Spinal cord (tissue), 10 donors: ENCODE results near the gene PSMD1. TPM values are rescaled to one million over a fixed set of nuclear protein-coding genes. Genes with fewer than 3 reads are reported as not detected.

ENCODE experiments used
- DNase-seq, 6 donors: peaks; one replicate each; pipeline versions ENCODE4 v3.0.0 to v3.0.0-alpha.2; 2013 to 2015; ENCODE audit warnings: low spot score in 6 of 6, low read depth in 4 of 6
- H3K27ac ChIP-seq: one replicate; pipeline ENCODE4 v1.5.1; 2013; ENCODE audit warnings: low read depth, low read length, control low read depth
- H3K27me3 ChIP-seq: one replicate; pipeline ENCODE4 v1.6.1; 2013; ENCODE audit warnings: low read length; ENCODE audit not compliant: control insufficient read depth, insufficient read depth
- H3K36me3 ChIP-seq: one replicate; pipeline ENCODE4 v1.6.1; 2013; ENCODE audit warnings: low read length; ENCODE audit not compliant: control insufficient read depth, insufficient read depth
- H3K4me1 ChIP-seq: one replicate; pipeline ENCODE4 v1.6.1; 2013; ENCODE audit warnings: low read length; ENCODE audit not compliant: control insufficient read depth, insufficient read depth
- H3K4me3 ChIP-seq: one replicate; pipeline ENCODE4 v1.5.1; 2013; ENCODE audit warnings: low read depth, low read length, control low read depth
- H3K9me3 ChIP-seq: one replicate; pipeline ENCODE4 v1.6.1; 2013; ENCODE audit warnings: low read length; ENCODE audit not compliant: control insufficient read depth, insufficient read depth
- WGBS: methylation state at CpG from one replicate; pipeline ENCODE4 v1.1.5; 2013; ENCODE audit warnings: missing lambda C conversion rate; ENCODE audit not compliant: insufficient coverage; 5-methylcytosine and 5-hydroxymethylcytosine counted together
- polyA plus RNA-seq, 2 donors: library from polyadenylated mRNA; unstranded; fragments of 120-200 nt; gene quantifications; one replicate each; pipeline ENCODE4 v1.2.1, GENCODE V29; 2013; ENCODE audit not compliant: insufficient read length in 2 of 2
- total RNA-seq, 2 donors: library from RNA; depleted of rRNA in 1 of 2; stranded (reverse); fragments of 120-200 nt in 1 of 2; fragments of >200 nt in 1 of 2; gene quantifications; one replicate each; pipeline versions ENCODE4 v1.2.3 to v1.2.4, GENCODE V29; 2013 to 2014
- donor health status: healthy.

The PSMD1 gene
- total and polyA plus RNA-seq, 4 donors = 101 to 117 (median 104) TPM

DNA sequence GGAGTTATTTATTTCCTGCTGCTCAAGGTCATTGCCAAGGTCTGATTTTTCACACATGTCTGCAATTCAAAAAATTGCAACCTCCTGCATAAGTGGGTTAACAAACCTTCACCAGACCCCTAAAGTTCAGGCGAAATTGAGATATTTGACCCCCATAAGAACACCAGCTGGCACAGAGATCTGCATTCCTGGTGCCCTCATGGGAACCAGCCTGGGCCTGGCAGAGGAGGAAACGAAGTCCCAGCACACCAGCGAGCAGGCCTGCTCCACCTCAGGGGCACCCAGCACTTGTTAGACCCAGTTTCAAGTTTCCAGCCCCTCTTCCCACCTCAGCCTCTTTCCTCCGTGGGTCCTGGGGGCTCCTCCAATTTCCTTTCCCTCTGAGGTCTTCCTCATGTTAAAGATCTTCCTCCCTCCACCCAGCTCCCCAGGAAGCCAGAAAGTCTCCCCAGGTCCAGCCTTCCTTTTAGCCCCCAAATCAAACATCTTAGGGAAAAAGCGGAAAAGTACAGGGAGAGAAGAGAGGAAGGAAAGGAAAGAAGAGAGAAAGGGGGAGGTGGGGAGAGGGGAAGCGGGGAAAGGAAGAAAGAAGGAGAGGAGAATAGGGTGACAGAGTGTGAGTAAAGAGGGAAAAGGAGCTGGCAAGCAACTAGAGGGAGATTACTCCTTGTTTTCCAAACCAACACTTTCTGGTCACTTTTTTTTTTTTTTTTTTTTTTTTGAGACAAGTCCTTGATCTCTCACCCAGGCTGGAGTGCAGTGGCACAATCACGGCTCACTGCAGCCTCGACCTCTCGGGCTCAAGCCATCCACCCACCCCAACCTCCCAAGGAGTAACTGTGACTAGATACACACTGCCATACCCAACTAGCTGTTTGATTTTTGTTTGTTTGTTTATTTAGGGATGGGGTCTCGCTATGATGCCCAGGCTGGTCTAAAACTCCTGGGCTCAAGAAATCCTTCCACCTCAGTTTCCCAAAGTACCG is 23.2 kb upstream of the PSMD1 start:
- no peak for DNase-seq
- WGBS = 49% methylated on average over 2 of the region's 11 CpGs
- no peaks in the 10 kb centered on the region for H3K36me3 ChIP-seq

DNA sequence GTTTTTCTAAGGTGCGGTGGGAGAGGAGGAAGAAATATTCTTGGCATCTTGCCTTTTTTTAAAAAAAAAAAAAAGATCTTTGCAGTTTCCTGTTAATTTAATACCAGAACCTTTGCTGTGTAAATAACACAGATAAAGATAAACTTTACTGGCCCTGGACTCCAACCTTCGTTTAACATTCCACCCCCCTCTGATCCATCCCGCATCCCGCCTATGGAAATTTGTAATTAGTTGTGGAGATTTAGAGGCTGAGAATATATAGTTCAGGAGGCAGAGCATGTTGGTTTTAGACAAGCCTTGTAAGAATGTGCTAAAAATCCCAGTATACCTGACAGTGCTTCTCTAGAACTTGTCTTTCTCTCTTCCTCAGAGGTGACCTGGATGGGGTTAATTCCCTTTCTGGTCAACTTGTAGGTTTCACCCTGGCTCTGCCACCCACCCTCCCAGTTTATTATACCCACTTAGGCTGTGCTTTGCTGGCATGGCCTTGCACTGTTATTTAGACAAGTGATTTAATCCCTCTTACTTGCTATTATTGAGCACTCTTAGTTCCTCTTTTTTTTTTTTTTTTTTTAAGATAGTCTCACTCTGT is 22.3 kb upstream of the PSMD1 start:
- H3K27ac ChIP-seq = no peak overlapping the region

More for the DNA sequence above, 23.2 kb upstream of the PSMD1 start:
- peaks cover 7% of the 10 kb centered on the region for H3K27me3 ChIP-seq
- no peak overlapping the region for H3K27ac ChIP-seq
- peaks cover 3% of the 10 kb centered on the region for H3K4me1 ChIP-seq
- H3K9me3 ChIP-seq = no peaks in the 10 kb centered on the region
- no peak overlapping the region for H3K4me3 ChIP-seq

DNA sequence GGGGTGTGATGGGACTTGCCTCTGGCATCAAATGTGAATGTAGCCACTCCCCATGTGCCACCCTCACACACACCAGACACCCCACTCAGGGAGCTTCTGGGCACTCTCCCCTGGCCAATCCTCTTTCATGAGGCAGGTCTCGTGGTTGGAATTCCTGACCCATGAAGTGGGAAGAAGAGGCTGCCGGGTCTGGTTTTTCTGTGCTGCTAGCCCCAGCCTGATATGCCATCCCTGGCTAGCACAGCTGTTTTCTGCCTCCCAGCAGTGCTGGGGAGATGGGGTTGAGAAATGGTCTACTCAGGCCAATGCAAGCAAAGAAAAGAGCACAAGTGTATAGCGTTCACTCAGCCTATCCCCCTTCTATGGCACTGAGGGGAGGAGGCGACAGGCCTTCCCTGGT is 20.5 kb upstream of the PSMD1 start:
- no peak overlapping the region for H3K4me3 ChIP-seq
- H3K27me3 ChIP-seq = peaks cover 11% of the 10 kb centered on the region
- H3K4me1 ChIP-seq = peaks cover 12% of the 10 kb centered on the region
- no peak for DNase-seq
- WGBS = 50% methylated on average over 3 of the region's 4 CpGs
- no peaks in the 10 kb centered on the region for H3K9me3 ChIP-seq
- no peak overlapping the region for H3K27ac ChIP-seq
- peaks cover 4% of the 10 kb centered on the region for H3K36me3 ChIP-seq

More for the DNA sequence above, 22.3 kb upstream of the PSMD1 start:
- H3K4me1 ChIP-seq = peaks cover 10% of the 10 kb centered on the region
- H3K4me3 ChIP-seq = no peak overlapping the region
- WGBS = no CpG with 5 or more reads among the region's 4 CpGs
- no peak for DNase-seq
- H3K36me3 ChIP-seq = peaks cover 1% of the 10 kb centered on the region
- peaks cover 11% of the 10 kb centered on the region for H3K27me3 ChIP-seq
- H3K9me3 ChIP-seq = no peaks in the 10 kb centered on the region

- WGBS = 60% methylated on average over 4 of the region's 12 CpGs
- Histone ChIP-seq H3K4me1 (peaks cover 12% of the 10 kb centered on the region), H3K9me3 (no peaks in the 10 kb centered on the region), H3K27me3 (peaks cover 11% of the 10 kb centered on the region), H3K27ac (no peak overlapping the region), H3K36me3 (peaks cover 10% of the 10 kb centered on the region), H3K4me3 (no peak overlapping the region)
- no peak for DNase-seq
These were observed 20.0 kb upstream of the PSMD1 start for GRCh38 chr2:231036578-231037106.

DNA sequence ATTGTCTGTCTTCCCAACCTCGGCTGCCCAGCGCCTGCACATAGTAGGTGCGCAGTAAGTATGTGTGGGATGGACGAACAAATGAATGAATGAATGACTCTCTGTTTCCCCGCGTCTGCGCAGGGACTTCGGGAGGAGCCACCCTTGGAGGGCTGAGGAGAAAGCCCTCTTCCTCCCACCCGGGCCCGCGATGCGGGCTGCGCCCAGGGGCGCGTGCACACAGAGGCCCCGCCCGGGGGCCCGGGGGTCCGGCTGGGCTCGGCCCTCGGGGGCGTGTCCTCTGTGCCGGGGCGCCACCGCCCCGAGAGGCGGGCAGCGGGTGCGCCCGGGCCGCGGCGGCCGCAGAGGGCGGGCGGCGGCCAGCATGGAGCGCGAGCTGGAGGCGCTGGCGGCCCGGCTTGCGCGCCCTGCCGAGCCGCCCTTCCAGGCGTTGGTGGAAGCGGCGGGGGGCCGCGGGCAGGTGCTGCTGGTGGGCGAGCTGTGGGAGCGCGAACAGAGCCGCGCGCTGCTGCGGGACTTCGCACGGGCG is 19.4 kb upstream of the PSMD1 start, which contains the start of gene C2orf72:
Gene C2orf72 (plus strand): TSS at position 322 of the 529 bp plus-strand sequence. CDS start 43 bp downstream, at position 365.
- H3K27ac ChIP-seq = peak within 1 kb of the TSS; percentile 40
- H3K4me3 ChIP-seq = peak within 1 kb of the TSS; percentile 59
- peaks cover 15% of the 10 kb centered on the region for H3K36me3 ChIP-seq
- H3K9me3 ChIP-seq = no peaks in the 10 kb centered on the region
- peaks cover 12% of the 10 kb centered on the region for H3K4me1 ChIP-seq
- WGBS = under 1% methylated on average over 61 of the region's 61 CpGs
- peaks cover 11% of the 10 kb centered on the region for H3K27me3 ChIP-seq
- peak in 2 of 6 donors; percentile 61 to 63 for DNase-seq

- Histone ChIP-seq H3K27me3 (peaks cover 8% of the 10 kb centered on the region), H3K27ac (peak overlapping the region; percentile 40), H3K4me1 (peaks cover 12% of the 10 kb centered on the region), H3K9me3 (no peaks in the 10 kb centered on the region), H3K4me3 (peak overlapping the region; percentile 59), H3K36me3 (peaks cover 16% of the 10 kb centered on the region)
- DNase-seq = peak in 2 of 6 donors; percentile 48 to 52
- WGBS = under 1% methylated on average over 104 of the region's 104 CpGs
These were observed 18.8 kb upstream of the PSMD1 start for GRCh38 chr2:231037731-231038482.

DNA sequence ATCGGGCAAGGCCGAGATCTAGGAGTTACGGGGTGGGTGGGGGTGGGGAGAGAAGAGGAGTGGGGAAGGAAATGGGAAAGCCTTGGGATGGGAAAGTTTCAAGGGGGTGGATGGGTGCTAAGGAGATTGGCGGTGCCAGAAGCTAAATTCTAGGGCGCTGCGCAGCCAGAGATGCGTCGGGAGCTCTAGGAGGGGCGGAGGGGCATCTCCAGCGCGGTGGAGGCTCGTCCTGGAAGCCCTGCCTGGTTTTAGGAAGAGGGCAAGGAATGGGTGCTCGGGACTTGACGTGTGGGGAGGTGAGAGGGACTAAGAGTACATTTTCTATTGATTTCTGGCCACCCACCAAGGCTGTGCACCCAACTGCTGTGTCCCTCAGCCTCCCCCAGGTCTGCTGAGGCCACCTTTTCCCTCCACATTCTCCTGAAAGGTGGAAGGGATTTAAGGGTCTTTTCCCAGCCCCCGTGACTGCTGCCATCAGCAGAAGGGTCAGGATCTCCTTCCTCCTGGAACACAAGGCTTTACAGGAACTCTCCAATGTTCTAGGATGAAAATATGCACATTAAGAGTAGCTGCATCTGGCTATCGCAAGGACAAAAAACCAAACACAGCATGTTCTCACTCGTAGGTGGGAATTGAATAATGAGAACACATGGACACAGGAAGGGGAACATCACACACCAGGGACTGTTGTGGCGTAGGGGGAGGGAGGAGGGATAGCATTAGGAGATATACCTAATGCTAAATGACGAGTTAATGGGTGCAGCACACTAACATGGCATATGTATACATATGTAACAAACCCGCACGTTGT is 18.0 kb upstream of the PSMD1 start:
- peak overlapping the region; percentile 59 for H3K4me3 ChIP-seq
- H3K9me3 ChIP-seq = no peaks in the 10 kb centered on the region
- peak overlapping the region; percentile 52 for H3K27ac ChIP-seq
- H3K27me3 ChIP-seq = peaks cover 8% of the 10 kb centered on the region
- DNase-seq = no peak
- peaks cover 12% of the 10 kb centered on the region for H3K4me1 ChIP-seq
- WGBS = 3% methylated on average over 12 of the region's 21 CpGs
- peaks cover 17% of the 10 kb centered on the region for H3K36me3 ChIP-seq

DNA sequence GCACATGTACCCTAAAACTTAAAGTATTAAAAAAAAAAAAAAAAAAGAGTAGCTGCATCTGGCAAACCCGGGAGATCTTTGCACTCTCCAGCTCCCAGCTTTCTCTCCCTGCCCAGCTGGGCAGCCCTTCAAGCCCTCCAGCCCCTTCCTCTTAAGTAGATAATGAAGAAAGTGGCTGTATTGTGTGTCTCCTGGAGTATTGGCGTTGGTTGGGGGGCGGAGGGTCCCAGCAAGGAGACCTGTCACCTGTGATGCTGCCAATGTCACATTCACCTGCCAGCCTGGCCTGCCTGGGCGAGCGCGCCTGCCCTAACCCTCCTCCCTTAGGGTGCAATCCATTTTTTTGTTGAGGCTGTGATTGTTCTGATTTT is 17.4 kb upstream of the PSMD1 start:
- Histone ChIP-seq H3K36me3 (peaks cover 20% of the 10 kb centered on the region), H3K9me3 (no peaks in the 10 kb centered on the region), H3K27me3 (peaks cover 8% of the 10 kb centered on the region), H3K4me1 (peaks cover 12% of the 10 kb centered on the region), H3K4me3 (no peak overlapping the region), H3K27ac (no peak overlapping the region)
- DNase-seq = no peak
- WGBS = no CpG with 5 or more reads among the region's 6 CpGs
